Central memory CD8-positive, alpha-beta T cell (primary cell): ENCODE measurements around the gene HOXD13.

Source experiments
- ATAC-seq: fragments of 150-1000 bp; cut with Tn5 transposase; replicated peaks from 2 replicates; pipeline ENCODE4 v1.10.0; 2022; ENCODE audit warnings: mild to moderate bottlenecking, moderate FRiP score, moderate number of reproducible peaks; ENCODE audit not compliant: poor library complexity, severe bottlenecking; ENCODE audit errors: extremely low read depth
- DNase-seq, 2 donors: peaks; one replicate each; pipeline ENCODE4 v3.0.0; 2021; ENCODE audit warnings: low spot score in 2 of 2
- H3K27ac Mint-ChIP-seq: one replicate; pipeline ENCODE4 v1.8.0; 2022; ENCODE audit warnings: low read depth, mild to moderate bottlenecking, moderate library complexity, mixed read lengths
- H3K27me3 Mint-ChIP-seq: one replicate; pipeline ENCODE4 v1.8.0; 2022; ENCODE audit warnings: mixed read lengths
- H3K36me3 Mint-ChIP-seq: one replicate; pipeline ENCODE4 v1.8.0; 2022; ENCODE audit warnings: mild to moderate bottlenecking, moderate library complexity, mixed read lengths; ENCODE audit not compliant: insufficient read depth
- H3K4me1 Mint-ChIP-seq: one replicate; pipeline ENCODE4 v1.8.0; 2022; ENCODE audit warnings: mixed read lengths
- H3K4me3 Mint-ChIP-seq: one replicate; pipeline ENCODE4 v1.8.0; 2022; ENCODE audit warnings: mild to moderate bottlenecking, moderate library complexity, mixed read lengths
- H3K9me3 Mint-ChIP-seq: one replicate; pipeline ENCODE4 v1.8.0; 2022; ENCODE audit warnings: mixed read lengths

The HOXD13 gene

DNA sequence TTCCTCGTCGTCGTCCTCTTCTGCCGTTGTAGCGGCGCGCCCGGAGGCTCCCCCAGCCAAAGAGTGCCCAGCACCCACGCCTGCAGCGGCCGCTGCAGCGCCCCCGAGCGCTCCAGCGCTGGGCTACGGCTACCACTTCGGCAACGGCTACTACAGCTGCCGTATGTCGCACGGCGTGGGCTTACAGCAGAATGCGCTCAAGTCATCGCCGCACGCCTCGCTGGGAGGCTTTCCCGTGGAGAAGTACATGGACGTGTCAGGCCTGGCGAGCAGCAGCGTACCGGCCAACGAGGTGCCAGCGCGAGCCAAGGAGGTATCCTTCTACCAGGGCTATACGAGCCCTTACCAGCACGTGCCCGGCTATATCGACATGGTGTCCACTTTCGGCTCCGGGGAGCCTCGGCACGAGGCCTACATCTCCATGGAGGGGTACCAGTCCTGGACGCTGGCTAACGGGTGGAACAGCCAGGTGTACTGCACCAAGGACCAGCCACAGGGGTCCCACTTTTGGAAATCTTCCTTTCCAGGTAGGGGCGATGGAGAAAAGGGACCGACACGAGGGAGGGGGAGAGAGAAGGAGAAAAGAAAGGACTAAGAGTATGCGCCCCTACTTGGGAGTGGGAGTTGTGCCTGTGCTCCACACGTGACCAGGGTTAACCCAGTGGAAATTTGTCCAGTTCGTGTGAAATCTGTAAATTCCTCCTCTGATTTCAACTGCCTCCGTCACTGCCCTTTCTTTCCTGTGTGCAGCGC lies 800 bp downstream of the HOXD13 start:
- peaks cover 21% of the 10 kb centered on the region for H3K36me3 Mint-ChIP-seq
- H3K9me3 Mint-ChIP-seq, result no peaks in the 10 kb centered on the region
- H3K27me3 Mint-ChIP-seq, result peaks cover 95% of the 10 kb centered on the region
- ATAC-seq (no peak), DNase-seq (no peak)
- H3K4me3 Mint-ChIP-seq, result peak overlapping the region; percentile 47
- peaks cover 24% of the 10 kb centered on the region for H3K4me1 Mint-ChIP-seq
- H3K27ac Mint-ChIP-seq, result peak overlapping the region; percentile 64

GRCh38 chr2:176093898-176094249 lies 1.4 kb downstream of the HOXD13 start:
- H3K4me3 Mint-ChIP-seq, result peak overlapping the region; percentile 47
- peak overlapping the region; percentile 64 for H3K27ac Mint-ChIP-seq

GRCh38 chr2:176094349-176094748 lies 1.8 kb downstream of the HOXD13 start:
- DNase-seq, result no peak
- peaks cover 27% of the 10 kb centered on the region for H3K36me3 Mint-ChIP-seq
- no peaks in the 10 kb centered on the region for H3K9me3 Mint-ChIP-seq
- H3K27me3 Mint-ChIP-seq, result peaks cover 95% of the 10 kb centered on the region
- no peak overlapping the region for H3K27ac Mint-ChIP-seq
- peak overlapping the region; percentile 50 for H3K4me3 Mint-ChIP-seq
- no peak for ATAC-seq
- H3K4me1 Mint-ChIP-seq, result peaks cover 22% of the 10 kb centered on the region

More at GRCh38 chr2:176093898-176094249, 1.4 kb downstream of the HOXD13 start:
- no peak for ATAC-seq
- Mint-ChIP-seq H3K9me3 (no peaks in the 10 kb centered on the region), H3K36me3 (peaks cover 22% of the 10 kb centered on the region), H3K4me1 (peaks cover 22% of the 10 kb centered on the region), H3K27me3 (peaks cover 95% of the 10 kb centered on the region)
- no peak for DNase-seq

DNA sequence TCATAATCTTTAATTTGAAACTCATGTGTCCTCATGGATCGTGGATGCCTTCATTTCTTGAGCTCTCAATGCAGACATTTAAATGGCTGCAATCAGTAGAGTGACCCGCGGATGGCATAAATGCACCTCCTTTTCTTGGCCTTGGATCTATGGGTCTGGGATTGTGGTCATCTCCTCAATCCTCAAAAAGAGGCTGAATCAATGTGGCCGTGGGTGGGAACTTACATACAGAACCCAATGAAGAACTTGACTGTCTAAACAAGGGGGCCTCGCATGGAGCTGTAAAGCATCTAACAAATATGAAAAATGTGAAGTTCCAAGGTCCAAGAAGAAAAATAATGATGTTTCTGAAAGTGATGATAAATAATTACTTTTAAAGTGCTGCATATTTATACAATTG lies 2.9 kb downstream of the HOXD13 start:
- ATAC-seq, result no peak
- peaks cover 95% of the 10 kb centered on the region for H3K27me3 Mint-ChIP-seq
- H3K4me1 Mint-ChIP-seq, result peaks cover 22% of the 10 kb centered on the region
- no peak overlapping the region for H3K27ac Mint-ChIP-seq
- H3K4me3 Mint-ChIP-seq, result no peak overlapping the region
- H3K9me3 Mint-ChIP-seq, result no peaks in the 10 kb centered on the region
- H3K36me3 Mint-ChIP-seq, result peaks cover 28% of the 10 kb centered on the region
- DNase-seq, result no peak

- peak overlapping the region; percentile 75 for H3K4me3 Mint-ChIP-seq
- peaks cover 22% of the 10 kb centered on the region for H3K4me1 Mint-ChIP-seq
- peaks cover 28% of the 10 kb centered on the region for H3K36me3 Mint-ChIP-seq
- no peak overlapping the region for H3K27ac Mint-ChIP-seq
- DNase-seq (no peak), ATAC-seq (no peak)
- H3K9me3 Mint-ChIP-seq, result no peaks in the 10 kb centered on the region
- H3K27me3 Mint-ChIP-seq, result peaks cover 95% of the 10 kb centered on the region
Measured at GRCh38 chr2:176096243-176096985, 3.9 kb downstream of the HOXD13 start.

GRCh38 chr2:176096986-176097819 lies 4.7 kb downstream of the HOXD13 start:
- ATAC-seq, result peak; percentile 58

GRCh38 chr2:176097820-176098365 lies 5.4 kb downstream of the HOXD13 start:
- DNase-seq, result no peak
- Mint-ChIP-seq H3K4me3 (peak overlapping the region; percentile 75), H3K27ac (no peak overlapping the region), H3K9me3 (no peaks in the 10 kb centered on the region), H3K27me3 (peaks cover 99% of the 10 kb centered on the region), H3K4me1 (peaks cover 22% of the 10 kb centered on the region), H3K36me3 (peaks cover 19% of the 10 kb centered on the region)
- no peak for ATAC-seq

More at GRCh38 chr2:176096986-176097819, 4.7 kb downstream of the HOXD13 start:
- H3K4me3 Mint-ChIP-seq, result peak overlapping the region; percentile 75
- peaks cover 95% of the 10 kb centered on the region for H3K27me3 Mint-ChIP-seq
- H3K9me3 Mint-ChIP-seq, result no peaks in the 10 kb centered on the region
- DNase-seq, result peak in 1 of 2 donors; percentile 42
- no peak overlapping the region for H3K27ac Mint-ChIP-seq
- H3K36me3 Mint-ChIP-seq, result peaks cover 20% of the 10 kb centered on the region
- peaks cover 22% of the 10 kb centered on the region for H3K4me1 Mint-ChIP-seq

- Mint-ChIP-seq H3K9me3 (no peaks in the 10 kb centered on the region), H3K27me3 (peaks cover 100% of the 10 kb centered on the region), H3K4me3 (peak overlapping the region; percentile 75), H3K27ac (no peak overlapping the region), H3K36me3 (peaks cover 17% of the 10 kb centered on the region), H3K4me1 (peaks cover 21% of the 10 kb centered on the region)
- ATAC-seq (no peak), DNase-seq (no peak)
Measured at GRCh38 chr2:176098366-176099158, 6.0 kb downstream of the HOXD13 start.

- no peak overlapping the region for H3K27ac Mint-ChIP-seq
- ATAC-seq, result no peak
- H3K4me1 Mint-ChIP-seq, result peaks cover 16% of the 10 kb centered on the region
- no peak overlapping the region for H3K4me3 Mint-ChIP-seq
- H3K36me3 Mint-ChIP-seq, result peaks cover 16% of the 10 kb centered on the region
- H3K27me3 Mint-ChIP-seq, result peaks cover 100% of the 10 kb centered on the region
- H3K9me3 Mint-ChIP-seq, result no peaks in the 10 kb centered on the region
- DNase-seq, result no peak
Measured at GRCh38 chr2:176099159-176099727, 6.7 kb downstream of the HOXD13 start.

DNA sequence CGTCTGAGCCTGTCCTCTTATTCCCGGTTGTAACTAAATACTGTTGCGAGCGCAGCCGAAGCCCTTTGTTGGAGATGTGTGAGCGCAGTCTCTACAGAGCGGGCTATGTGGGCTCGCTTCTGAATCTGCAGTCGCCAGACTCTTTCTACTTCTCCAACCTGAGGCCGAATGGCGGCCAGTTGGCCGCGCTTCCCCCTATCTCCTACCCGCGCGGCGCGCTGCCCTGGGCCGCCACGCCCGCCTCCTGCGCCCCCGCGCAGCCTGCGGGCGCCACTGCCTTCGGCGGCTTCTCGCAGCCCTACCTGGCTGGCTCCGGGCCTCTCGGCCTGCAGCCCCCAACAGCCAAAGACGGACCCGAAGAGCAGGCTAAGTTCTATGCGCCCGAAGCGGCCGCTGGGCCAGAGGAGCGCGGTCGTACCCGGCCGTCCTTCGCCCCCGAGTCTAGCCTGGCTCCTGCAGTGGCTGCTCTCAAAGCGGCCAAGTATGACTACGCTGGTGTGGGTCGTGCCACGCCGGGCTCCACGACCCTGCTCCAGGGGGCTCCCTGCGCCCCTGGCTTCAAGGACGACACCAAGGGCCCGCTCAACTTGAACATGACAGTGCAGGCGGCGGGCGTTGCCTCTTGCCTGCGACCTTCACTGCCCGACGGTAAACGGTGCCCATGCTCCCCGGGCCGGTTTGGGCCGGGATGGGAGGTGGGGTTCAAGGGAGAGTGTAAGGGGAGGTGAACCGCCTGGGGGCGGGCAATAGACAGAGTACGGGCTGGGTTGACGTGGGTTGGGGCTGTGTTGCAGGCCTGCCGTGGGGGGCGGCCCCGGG lies 7.4 kb downstream of the HOXD13 start, which contains the start of gene HOXD12:
HOXD12 (plus strand) TSS at position 68 of the 819 bp plus-strand sequence; CDS start at position 75, 7 bp downstream.
- H3K9me3 Mint-ChIP-seq, result no peaks in the 10 kb centered on the region
- H3K27me3 Mint-ChIP-seq, result peaks cover 100% of the 10 kb centered on the region
- no peak for ATAC-seq
- H3K36me3 Mint-ChIP-seq, result peaks cover 18% of the 10 kb centered on the region
- peak within 1 kb of the TSS; percentile 75 for H3K4me3 Mint-ChIP-seq
- peaks cover 20% of the 10 kb centered on the region for H3K4me1 Mint-ChIP-seq
- H3K27ac Mint-ChIP-seq, result no peak within 1 kb of the TSS
- DNase-seq, result no peak
